Stimulated activated naive B cell treated with anti-CD40 and anti-IgM and Interleukin-4, amounts not matched to agents 10 μg/mL and 1 μg/mL and 100 μg/mL, for 72 hours (primary cell): ENCODE data around the gene CDA.

Experiments used
- ATAC-seq, 2 donors: fragments of 150-1000 bp; cut with Tn5 transposase; replicated peaks; 2 replicates each; pipeline ENCODE4 v1.10.0; 2021; ENCODE audit warnings: moderate library complexity in 1 of 2
- DNase-seq: peaks from one replicate; pipeline ENCODE4 v3.0.0; 2021
- H3K27ac Mint-ChIP-seq: one replicate; pipeline ENCODE4 v1.8.0; 2022; ENCODE audit warnings: mild to moderate bottlenecking, mixed read lengths
- H3K27me3 Mint-ChIP-seq, 2 donors: one replicate each; pipeline ENCODE4 v1.8.0; 2022; ENCODE audit warnings: mixed read lengths in 2 of 2
- H3K36me3 Mint-ChIP-seq, 2 donors: one replicate each; pipeline ENCODE4 v1.8.0; 2022; ENCODE audit warnings: mixed read lengths in 2 of 2, mild to moderate bottlenecking in 1 of 2
- H3K4me1 Mint-ChIP-seq, 2 donors: one replicate each; pipeline ENCODE4 v1.8.0; 2022; ENCODE audit warnings: mixed read lengths in 2 of 2, mild to moderate bottlenecking in 1 of 2
- H3K4me3 Mint-ChIP-seq, 2 donors: one replicate each; pipeline ENCODE4 v1.8.0; 2022; ENCODE audit warnings: mild to moderate bottlenecking in 2 of 2, mixed read lengths in 2 of 2, moderate library complexity in 1 of 2
- H3K9me3 Mint-ChIP-seq, 2 donors: one replicate each; pipeline ENCODE4 v1.8.0; 2022; ENCODE audit warnings: mixed read lengths in 2 of 2, mild to moderate bottlenecking in 1 of 2

The CDA gene

GRCh38 chr1:20662110-20662475, 73.2 kb downstream of the CDA start:
- H3K9me3 Mint-ChIP-seq = peaks cover 3% of the 10 kb centered on the region in 2 donors
- ATAC-seq = no peak
- no peak for DNase-seq

GRCh38 chr1:20663365-20663764, 74.5 kb downstream of the CDA start:
- peak overlapping the region in 1 of 2 donors; percentile 98 for H3K4me3 Mint-ChIP-seq
- H3K9me3 Mint-ChIP-seq = peaks cover 3% of the 10 kb centered on the region in 2 donors
- H3K36me3 Mint-ChIP-seq = peaks cover 14 to 19% of the 10 kb centered on the region in 2 donors
- ATAC-seq = no peak
- H3K27ac Mint-ChIP-seq = no peak overlapping the region
- H3K27me3 Mint-ChIP-seq = peaks cover 0 to 5% of the 10 kb centered on the region in 2 donors
- H3K4me1 Mint-ChIP-seq = peaks cover 26 to 40% of the 10 kb centered on the region in 2 donors
- DNase-seq = no peak

More at GRCh38 chr1:20662110-20662475, 73.2 kb downstream of the CDA start:
- H3K4me1 Mint-ChIP-seq = peaks cover 27 to 43% of the 10 kb centered on the region in 2 donors
- peak overlapping the region; percentile 96 to 98 for H3K4me3 Mint-ChIP-seq
- H3K27me3 Mint-ChIP-seq = peaks cover 0 to 5% of the 10 kb centered on the region in 2 donors
- peak overlapping the region; percentile 100 for H3K27ac Mint-ChIP-seq
- peaks cover 17 to 23% of the 10 kb centered on the region in 2 donors for H3K36me3 Mint-ChIP-seq

- Mint-ChIP-seq H3K27ac (no peak overlapping the region), H3K9me3 (peaks cover 3% of the 10 kb centered on the region in 2 donors), H3K4me3 (no peak overlapping the region)
Observed at GRCh38 chr1:20663969-20664715, 75.2 kb downstream of the CDA start.

GRCh38 chr1:20665726-20666125, 76.8 kb downstream of the CDA start:
- no peak overlapping the region for H3K4me3 Mint-ChIP-seq
- ATAC-seq = no peak
- DNase-seq = no peak
- H3K36me3 Mint-ChIP-seq = peaks cover 3 to 4% of the 10 kb centered on the region in 2 donors
- peaks cover 11 to 20% of the 10 kb centered on the region in 2 donors for H3K4me1 Mint-ChIP-seq
- peaks cover 0 to 5% of the 10 kb centered on the region in 2 donors for H3K27me3 Mint-ChIP-seq
- no peak overlapping the region for H3K27ac Mint-ChIP-seq
- H3K9me3 Mint-ChIP-seq = peaks cover 3% of the 10 kb centered on the region in 2 donors

More at GRCh38 chr1:20663969-20664715, 75.2 kb downstream of the CDA start:
- ATAC-seq = no peak
- peaks cover 14 to 18% of the 10 kb centered on the region in 2 donors for H3K36me3 Mint-ChIP-seq
- DNase-seq = no peak
- H3K27me3 Mint-ChIP-seq = peaks cover 0 to 5% of the 10 kb centered on the region in 2 donors
- H3K4me1 Mint-ChIP-seq = peaks cover 25 to 36% of the 10 kb centered on the region in 2 donors

- H3K36me3 Mint-ChIP-seq = peaks cover 1 to 2% of the 10 kb centered on the region in 2 donors
- DNase-seq (no peak), ATAC-seq (no peak)
- no peak overlapping the region for H3K27ac Mint-ChIP-seq
- H3K9me3 Mint-ChIP-seq = peaks cover 3% of the 10 kb centered on the region in 2 donors
- H3K4me3 Mint-ChIP-seq = no peak overlapping the region
- peaks cover 11 to 16% of the 10 kb centered on the region in 2 donors for H3K4me1 Mint-ChIP-seq
- peaks cover 0 to 5% of the 10 kb centered on the region in 2 donors for H3K27me3 Mint-ChIP-seq
Observed at GRCh38 chr1:20666146-20666545, 77.2 kb downstream of the CDA start.

GRCh38 chr1:20666804-20667203, 77.9 kb downstream of the CDA start:
- DNase-seq = no peak
- H3K36me3 Mint-ChIP-seq = no peaks in the 10 kb centered on the region
- ATAC-seq = peak; percentile 50 to 57
- H3K4me3 Mint-ChIP-seq = no peak overlapping the region
- H3K27ac Mint-ChIP-seq = no peak overlapping the region
- H3K9me3 Mint-ChIP-seq = peaks cover 3% of the 10 kb centered on the region in 2 donors
- H3K27me3 Mint-ChIP-seq = peaks cover 0 to 5% of the 10 kb centered on the region in 2 donors
- H3K4me1 Mint-ChIP-seq = peaks cover 11 to 12% of the 10 kb centered on the region in 2 donors
